Vagina (tissue), 2 donors: ENCODE data around the gene KRT6C. TPM values are rescaled to one million over a fixed set of nuclear protein-coding genes. Genes with fewer than 3 reads are reported as not detected.

Experiments used
- DNase-seq, 2 donors: peaks; one replicate each; pipeline ENCODE4 v3.0.0-alpha.2; 2017; ENCODE audit errors: extremely low spot score in 2 of 2
- H3K27ac ChIP-seq: fragments of 200-600 bp; sonication (generic); one replicate; pipeline ENCODE4 v1.5.1; 2019
- H3K27me3 ChIP-seq: fragments of 200-600 bp; sonication (generic); one replicate; pipeline ENCODE4 v1.5.1; 2019
- H3K36me3 ChIP-seq, 2 donors: fragments of 200-600 bp; sonication (generic); one replicate each; pipeline ENCODE4 v1.5.1; 2017 to 2019
- H3K4me1 ChIP-seq: fragments of 200-600 bp; sonication (generic); one replicate; pipeline ENCODE4 v1.5.1; 2019
- H3K4me3 ChIP-seq, 2 donors: fragments of 200-600 bp; sonication (generic); 1 replicate in 1 of 2; 2 replicates in 1 of 2; pipeline ENCODE4 v1.5.1; 2016 to 2019
- H3K9me3 ChIP-seq: fragments of 200-600 bp; sonication (generic); one replicate; pipeline ENCODE4 v1.5.1; 2019
- CTCF ChIP-seq, 3 experiments: fragments of 450-650 bp in 2 of 3; fragments of 200-600 bp in 1 of 3; sonication (generic) in 1 of 3; IDR thresholded peaks; one replicate each; pipeline ENCODE4 v1.5.1; 2017 to 2019; ENCODE audit warnings: antibody characterized with exemption in 3 of 3, mild to moderate bottlenecking in 2 of 3, moderate library complexity in 2 of 3
- POLR2A ChIP-seq, 2 donors: fragments of 450-650 bp; IDR thresholded peaks; one replicate each; pipeline ENCODE4 v1.6.1; 2017; ENCODE audit warnings: antibody characterized with exemption in 2 of 2, mild to moderate bottlenecking in 2 of 2, moderate library complexity in 2 of 2
- POLR2AphosphoS5 ChIP-seq, 2 donors: sonication (generic); formaldehyde crosslinking; IDR thresholded peaks; one replicate each; pipeline ENCODE4 v1.9.0; 2017; ENCODE audit warnings: antibody characterized with exemption in 2 of 2, mild to moderate bottlenecking in 2 of 2, low read depth in 1 of 2; ENCODE audit not compliant: insufficient read depth in 1 of 2
- intact Hi-C: fragments of 100-400 bp; cut with DNase I; formaldehyde crosslinking; loops from one replicate; pipeline ENCODE4 v1.15.1; 2023
- total RNA-seq: library from RNA; depleted of rRNA; stranded (reverse); fragments of >200 nt; gene quantifications from one replicate; pipeline ENCODE4 v1.2.3, GENCODE V29; 2016

KRT6C gene
- total RNA-seq, 1 donor from 2014 or later = 257 TPM

DNA sequence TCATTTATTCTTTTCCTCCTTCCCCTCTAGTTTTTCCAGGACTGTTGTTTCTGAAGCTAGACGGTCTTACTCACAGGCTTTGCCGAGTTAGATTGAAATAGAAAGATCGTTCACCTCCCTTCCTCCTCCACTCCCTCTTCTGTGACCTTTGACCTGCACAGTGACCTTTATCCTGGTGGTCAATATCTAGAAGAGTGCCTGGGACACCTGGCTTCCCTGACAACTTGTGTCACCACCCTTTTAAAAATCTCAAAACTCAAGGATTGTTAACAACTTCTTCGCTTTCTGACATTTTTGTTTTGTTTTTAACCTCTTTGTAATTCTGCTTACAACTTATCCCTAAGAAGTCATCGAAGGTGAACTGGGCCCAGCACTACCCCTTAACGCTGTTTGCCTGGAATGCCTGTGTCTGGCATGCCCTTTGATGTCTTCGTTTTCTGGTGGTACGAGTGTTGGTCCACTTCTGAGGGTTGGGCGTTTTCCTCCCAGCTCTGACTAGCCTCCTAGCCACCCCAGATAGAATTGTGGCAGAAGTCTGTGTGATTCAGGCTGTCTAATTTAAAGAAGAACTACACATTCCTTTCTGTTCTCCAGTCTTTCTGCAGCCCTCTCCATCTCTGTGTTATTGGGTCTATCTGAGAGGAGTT, 36.7 kb downstream of the KRT6C start:
- H3K4me1 ChIP-seq = peaks cover 40% of the 10 kb centered on the region
- no peaks in the 10 kb centered on the region for H3K27me3 ChIP-seq
- no peak overlapping the region for H3K27ac ChIP-seq
- H3K4me3 ChIP-seq = no peak overlapping the region
- H3K9me3 ChIP-seq = no peaks in the 10 kb centered on the region
- intact Hi-C loops = no loop called here
- no peaks in the 10 kb centered on the region for H3K36me3 ChIP-seq
- peak in 1 of 2 donors; percentile 77 for DNase-seq
- TF ChIP-seq POLR2A (IDR thresholded peaks at IDR 0.05) (no peak), CTCF (IDR thresholded peaks at IDR 0.05) (no peak), POLR2AphosphoS5 (IDR thresholded peaks at IDR 0.05; ENCODE audit: insufficient read depth in 1 of 2, low read depth in 1 of 2) (no peak)

- H3K4me1 ChIP-seq = peaks cover 40% of the 10 kb centered on the region
- no peaks in the 10 kb centered on the region for H3K27me3 ChIP-seq
- peak in 1 of 2 donors; percentile 74 for TF ChIP-seq POLR2AphosphoS5 (IDR thresholded peaks at IDR 0.05; ENCODE audit: insufficient read depth in 1 of 2, low read depth in 1 of 2)
- TF ChIP-seq POLR2A (IDR thresholded peaks at IDR 0.05) = no peak
- no peaks in the 10 kb centered on the region for H3K36me3 ChIP-seq
- intact Hi-C loops = no loop called here
- H3K27ac ChIP-seq = no peak overlapping the region
- H3K4me3 ChIP-seq = no peak overlapping the region
- no peaks in the 10 kb centered on the region for H3K9me3 ChIP-seq
- peak in 1 of 2 donors; percentile 87 for DNase-seq
Observed at GRCh38 chr12:52436000-52436827, 37.4 kb downstream of the KRT6C start.

- Histone ChIP-seq H3K27ac (no peak overlapping the region), H3K4me3 (no peak overlapping the region), H3K9me3 (no peaks in the 10 kb centered on the region), H3K27me3 (no peaks in the 10 kb centered on the region), H3K36me3 (no peaks in the 10 kb centered on the region), H3K4me1 (peaks cover 40% of the 10 kb centered on the region)
- peak in 1 of 2 donors; percentile 62 for DNase-seq
- intact Hi-C loops = no loop called here
- TF ChIP-seq CTCF (IDR thresholded peaks at IDR 0.05) = no peak
- TF ChIP-seq POLR2A (IDR thresholded peaks at IDR 0.05) = no peak
- no peak for TF ChIP-seq POLR2AphosphoS5 (IDR thresholded peaks at IDR 0.05; ENCODE audit: insufficient read depth in 1 of 2, low read depth in 1 of 2)
Observed at GRCh38 chr12:52435659-52435999, 38.0 kb downstream of the KRT6C start.

GRCh38 chr12:52434760-52435530, 38.7 kb downstream of the KRT6C start:
- intact Hi-C loops = no loop called here
- no peaks in the 10 kb centered on the region for H3K36me3 ChIP-seq
- H3K4me3 ChIP-seq = no peak overlapping the region
- peaks cover 40% of the 10 kb centered on the region for H3K4me1 ChIP-seq
- TF ChIP-seq CTCF (IDR thresholded peaks at IDR 0.05) = no peak
- no peak for TF ChIP-seq POLR2AphosphoS5 (IDR thresholded peaks at IDR 0.05; ENCODE audit: insufficient read depth in 1 of 2, low read depth in 1 of 2)
- TF ChIP-seq POLR2A (IDR thresholded peaks at IDR 0.05) = no peak
- H3K27me3 ChIP-seq = no peaks in the 10 kb centered on the region
- no peak overlapping the region for H3K27ac ChIP-seq
- no peaks in the 10 kb centered on the region for H3K9me3 ChIP-seq
- peak; percentile 34 to 69 for DNase-seq

GRCh38 chr12:52434081-52434733, 39.4 kb downstream of the KRT6C start, which contains the start of gene KRT75:
KRT75 (minus strand) TSS chr12:52434371; CDS start chr12:52434304, 67 bp downstream.
- H3K27me3 ChIP-seq = no peaks in the 10 kb centered on the region
- H3K4me3 ChIP-seq = no peak within 1 kb of the TSS
- H3K36me3 ChIP-seq = no peaks in the 10 kb centered on the region
- H3K9me3 ChIP-seq = no peaks in the 10 kb centered on the region
- TF ChIP-seq CTCF (IDR thresholded peaks at IDR 0.05) (no peak), POLR2AphosphoS5 (IDR thresholded peaks at IDR 0.05; ENCODE audit: insufficient read depth in 1 of 2, low read depth in 1 of 2) (no peak), POLR2A (IDR thresholded peaks at IDR 0.05) (no peak)
- intact Hi-C loops = no loop called here
- H3K4me1 ChIP-seq = peaks cover 36% of the 10 kb centered on the region
- H3K27ac ChIP-seq = no peak within 1 kb of the TSS
- peak in 1 of 2 donors; percentile 81 for DNase-seq
